SK-N-SH (cell line): Measurements from ENCODE around the gene MSN.

Source experiments
- EZH2phosphoT487 ChIP-seq: fragments of 200-600 bp; sonication (generic); IDR thresholded peaks from 2 replicates; pipeline ENCODE4 v1.6.1; 2017; ENCODE audit warnings: low read depth, mixed run types, mild to moderate bottlenecking, antibody characterized with exemption, moderate library complexity, borderline replicate concordance
- GATA2 ChIP-seq: sonication (generic); formaldehyde crosslinking; IDR thresholded peaks from 2 replicates; pipeline ENCODE4 v1.5.0; 2020; ENCODE audit warnings: mild to moderate bottlenecking, missing genetic modification reagents
- RAD21 ChIP-seq: IDR thresholded peaks from 2 replicates; pipeline ENCODE4 v1.6.1; 2012; ENCODE audit warnings: mild to moderate bottlenecking, low read length
- RFX5 ChIP-seq: IDR thresholded peaks from 2 replicates; pipeline ENCODE4 v1.6.1; 2012; ENCODE audit warnings: mild to moderate bottlenecking, improper control_type of control experiment, low read length
- SIN3A ChIP-seq: IDR thresholded peaks from 2 replicates; pipeline ENCODE4 v1.6.1; 2012; ENCODE audit warnings: low read depth, mild to moderate bottlenecking, low read length, moderate library complexity, borderline replicate concordance
- TAF1 ChIP-seq: IDR thresholded peaks from 2 replicates; pipeline ENCODE4 v1.6.1; 2012; ENCODE audit warnings: low read depth, mild to moderate bottlenecking, low read length, moderate library complexity, borderline replicate concordance
- TCF12 ChIP-seq: IDR thresholded peaks from 2 replicates; pipeline ENCODE4 v1.4.0; 2012
- TF ChIP-seq, protein P1 (sequence below): fragments of 200-600 bp; sonication (generic); IDR thresholded peaks from 2 replicates; pipeline ENCODE4 v1.6.1; 2017; ENCODE audit warnings: antibody characterized with exemption, mild to moderate bottlenecking, moderate library complexity
- TF ChIP-seq, protein P2 (sequence below): fragments of 150-350 bp; IDR thresholded peaks from 2 replicates; pipeline ENCODE4 v1.6.1; 2017; ENCODE audit warnings: antibody characterized with exemption, low read length, low read depth, borderline replicate concordance
- TF ChIP-seq, protein P3 (sequence below): IDR thresholded peaks from 2 replicates; pipeline ENCODE4 v1.4.0; 2012; ENCODE audit warnings: low read depth, borderline replicate concordance
- TF ChIP-seq, protein P4 (sequence below): IDR thresholded peaks from 2 replicates; pipeline ENCODE4 v1.6.1; 2012; ENCODE audit warnings: mild to moderate bottlenecking, low read depth, low read length, moderate library complexity
- TF ChIP-seq, protein P5 (sequence below): IDR thresholded peaks from 2 replicates; pipeline ENCODE4 v1.4.0; 2012; ENCODE audit warnings: low read depth, borderline replicate concordance

DNA sequence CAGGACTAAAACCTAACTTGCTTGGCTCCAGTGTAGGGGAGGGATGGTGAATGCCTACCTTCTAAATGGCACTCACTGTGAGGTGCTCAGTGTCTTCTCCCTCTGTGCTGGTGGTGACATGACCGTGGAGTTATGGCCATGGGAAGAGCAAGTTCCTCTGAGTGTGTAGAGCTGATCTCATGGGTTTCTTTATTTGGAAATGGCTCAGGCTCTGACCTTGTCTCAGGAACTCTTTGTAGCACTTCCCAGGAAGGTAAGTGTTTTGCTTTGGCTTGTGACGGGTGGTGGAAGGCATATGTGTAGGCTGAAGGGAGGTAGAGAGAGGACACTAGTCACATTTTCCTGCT is 6.4 kb downstream of the MSN start:
- TF ChIP-seq, protein P1, sequence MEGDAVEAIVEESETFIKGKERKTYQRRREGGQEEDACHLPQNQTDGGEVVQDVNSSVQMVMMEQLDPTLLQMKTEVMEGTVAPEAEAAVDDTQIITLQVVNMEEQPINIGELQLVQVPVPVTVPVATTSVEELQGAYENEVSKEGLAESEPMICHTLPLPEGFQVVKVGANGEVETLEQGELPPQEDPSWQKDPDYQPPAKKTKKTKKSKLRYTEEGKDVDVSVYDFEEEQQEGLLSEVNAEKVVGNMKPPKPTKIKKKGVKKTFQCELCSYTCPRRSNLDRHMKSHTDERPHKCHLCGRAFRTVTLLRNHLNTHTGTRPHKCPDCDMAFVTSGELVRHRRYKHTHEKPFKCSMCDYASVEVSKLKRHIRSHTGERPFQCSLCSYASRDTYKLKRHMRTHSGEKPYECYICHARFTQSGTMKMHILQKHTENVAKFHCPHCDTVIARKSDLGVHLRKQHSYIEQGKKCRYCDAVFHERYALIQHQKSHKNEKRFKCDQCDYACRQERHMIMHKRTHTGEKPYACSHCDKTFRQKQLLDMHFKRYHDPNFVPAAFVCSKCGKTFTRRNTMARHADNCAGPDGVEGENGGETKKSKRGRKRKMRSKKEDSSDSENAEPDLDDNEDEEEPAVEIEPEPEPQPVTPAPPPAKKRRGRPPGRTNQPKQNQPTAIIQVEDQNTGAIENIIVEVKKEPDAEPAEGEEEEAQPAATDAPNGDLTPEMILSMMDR, result no peak
- TF ChIP-seq, protein P2, sequence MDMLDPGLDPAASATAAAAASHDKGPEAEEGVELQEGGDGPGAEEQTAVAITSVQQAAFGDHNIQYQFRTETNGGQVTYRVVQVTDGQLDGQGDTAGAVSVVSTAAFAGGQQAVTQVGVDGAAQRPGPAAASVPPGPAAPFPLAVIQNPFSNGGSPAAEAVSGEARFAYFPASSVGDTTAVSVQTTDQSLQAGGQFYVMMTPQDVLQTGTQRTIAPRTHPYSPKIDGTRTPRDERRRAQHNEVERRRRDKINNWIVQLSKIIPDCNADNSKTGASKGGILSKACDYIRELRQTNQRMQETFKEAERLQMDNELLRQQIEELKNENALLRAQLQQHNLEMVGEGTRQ, result no peak
- TF ChIP-seq EZH2phosphoT487, result no peak
- no peak for TF ChIP-seq SIN3A
- TF ChIP-seq, protein P3, sequence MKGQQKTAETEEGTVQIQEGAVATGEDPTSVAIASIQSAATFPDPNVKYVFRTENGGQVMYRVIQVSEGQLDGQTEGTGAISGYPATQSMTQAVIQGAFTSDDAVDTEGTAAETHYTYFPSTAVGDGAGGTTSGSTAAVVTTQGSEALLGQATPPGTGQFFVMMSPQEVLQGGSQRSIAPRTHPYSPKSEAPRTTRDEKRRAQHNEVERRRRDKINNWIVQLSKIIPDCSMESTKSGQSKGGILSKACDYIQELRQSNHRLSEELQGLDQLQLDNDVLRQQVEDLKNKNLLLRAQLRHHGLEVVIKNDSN, result no peak
- no peak for TF ChIP-seq TCF12
- TF ChIP-seq, protein P4, sequence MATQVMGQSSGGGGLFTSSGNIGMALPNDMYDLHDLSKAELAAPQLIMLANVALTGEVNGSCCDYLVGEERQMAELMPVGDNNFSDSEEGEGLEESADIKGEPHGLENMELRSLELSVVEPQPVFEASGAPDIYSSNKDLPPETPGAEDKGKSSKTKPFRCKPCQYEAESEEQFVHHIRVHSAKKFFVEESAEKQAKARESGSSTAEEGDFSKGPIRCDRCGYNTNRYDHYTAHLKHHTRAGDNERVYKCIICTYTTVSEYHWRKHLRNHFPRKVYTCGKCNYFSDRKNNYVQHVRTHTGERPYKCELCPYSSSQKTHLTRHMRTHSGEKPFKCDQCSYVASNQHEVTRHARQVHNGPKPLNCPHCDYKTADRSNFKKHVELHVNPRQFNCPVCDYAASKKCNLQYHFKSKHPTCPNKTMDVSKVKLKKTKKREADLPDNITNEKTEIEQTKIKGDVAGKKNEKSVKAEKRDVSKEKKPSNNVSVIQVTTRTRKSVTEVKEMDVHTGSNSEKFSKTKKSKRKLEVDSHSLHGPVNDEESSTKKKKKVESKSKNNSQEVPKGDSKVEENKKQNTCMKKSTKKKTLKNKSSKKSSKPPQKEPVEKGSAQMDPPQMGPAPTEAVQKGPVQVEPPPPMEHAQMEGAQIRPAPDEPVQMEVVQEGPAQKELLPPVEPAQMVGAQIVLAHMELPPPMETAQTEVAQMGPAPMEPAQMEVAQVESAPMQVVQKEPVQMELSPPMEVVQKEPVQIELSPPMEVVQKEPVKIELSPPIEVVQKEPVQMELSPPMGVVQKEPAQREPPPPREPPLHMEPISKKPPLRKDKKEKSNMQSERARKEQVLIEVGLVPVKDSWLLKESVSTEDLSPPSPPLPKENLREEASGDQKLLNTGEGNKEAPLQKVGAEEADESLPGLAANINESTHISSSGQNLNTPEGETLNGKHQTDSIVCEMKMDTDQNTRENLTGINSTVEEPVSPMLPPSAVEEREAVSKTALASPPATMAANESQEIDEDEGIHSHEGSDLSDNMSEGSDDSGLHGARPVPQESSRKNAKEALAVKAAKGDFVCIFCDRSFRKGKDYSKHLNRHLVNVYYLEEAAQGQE, result no peak
- TF ChIP-seq RFX5, result no peak
- TF ChIP-seq, protein P5, sequence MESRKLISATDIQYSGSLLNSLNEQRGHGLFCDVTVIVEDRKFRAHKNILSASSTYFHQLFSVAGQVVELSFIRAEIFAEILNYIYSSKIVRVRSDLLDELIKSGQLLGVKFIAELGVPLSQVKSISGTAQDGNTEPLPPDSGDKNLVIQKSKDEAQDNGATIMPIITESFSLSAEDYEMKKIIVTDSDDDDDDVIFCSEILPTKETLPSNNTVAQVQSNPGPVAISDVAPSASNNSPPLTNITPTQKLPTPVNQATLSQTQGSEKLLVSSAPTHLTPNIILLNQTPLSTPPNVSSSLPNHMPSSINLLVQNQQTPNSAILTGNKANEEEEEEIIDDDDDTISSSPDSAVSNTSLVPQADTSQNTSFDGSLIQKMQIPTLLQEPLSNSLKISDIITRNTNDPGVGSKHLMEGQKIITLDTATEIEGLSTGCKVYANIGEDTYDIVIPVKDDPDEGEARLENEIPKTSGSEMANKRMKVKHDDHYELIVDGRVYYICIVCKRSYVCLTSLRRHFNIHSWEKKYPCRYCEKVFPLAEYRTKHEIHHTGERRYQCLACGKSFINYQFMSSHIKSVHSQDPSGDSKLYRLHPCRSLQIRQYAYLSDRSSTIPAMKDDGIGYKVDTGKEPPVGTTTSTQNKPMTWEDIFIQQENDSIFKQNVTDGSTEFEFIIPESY, result no peak
- no peak for TF ChIP-seq GATA2 (CRISPR knock-in tag)
- no peak for TF ChIP-seq RAD21
- no peak for TF ChIP-seq TAF1
